ENCODE results near the gene ZBTB26.

DNA sequence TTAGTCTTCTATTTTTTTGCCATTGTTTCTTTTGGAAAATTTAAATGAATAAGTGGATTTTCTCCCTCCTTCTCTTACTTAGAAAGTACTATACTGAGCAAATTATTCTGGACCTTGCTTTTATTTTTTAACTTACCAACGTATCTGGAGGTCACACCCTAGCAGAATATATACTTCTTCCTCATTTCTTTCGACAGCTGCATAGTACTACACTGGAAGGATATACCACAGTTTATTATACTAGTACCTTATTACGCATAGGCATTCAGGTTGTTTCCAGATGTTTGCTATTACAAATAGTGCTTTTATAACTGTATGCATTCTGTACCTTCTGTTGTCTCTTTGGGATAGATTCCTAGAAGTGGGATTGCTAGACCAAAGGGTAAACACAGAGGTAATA, 42.8 kb downstream of the ZBTB26 start:
- TF ChIP-seq, protein P1, sequence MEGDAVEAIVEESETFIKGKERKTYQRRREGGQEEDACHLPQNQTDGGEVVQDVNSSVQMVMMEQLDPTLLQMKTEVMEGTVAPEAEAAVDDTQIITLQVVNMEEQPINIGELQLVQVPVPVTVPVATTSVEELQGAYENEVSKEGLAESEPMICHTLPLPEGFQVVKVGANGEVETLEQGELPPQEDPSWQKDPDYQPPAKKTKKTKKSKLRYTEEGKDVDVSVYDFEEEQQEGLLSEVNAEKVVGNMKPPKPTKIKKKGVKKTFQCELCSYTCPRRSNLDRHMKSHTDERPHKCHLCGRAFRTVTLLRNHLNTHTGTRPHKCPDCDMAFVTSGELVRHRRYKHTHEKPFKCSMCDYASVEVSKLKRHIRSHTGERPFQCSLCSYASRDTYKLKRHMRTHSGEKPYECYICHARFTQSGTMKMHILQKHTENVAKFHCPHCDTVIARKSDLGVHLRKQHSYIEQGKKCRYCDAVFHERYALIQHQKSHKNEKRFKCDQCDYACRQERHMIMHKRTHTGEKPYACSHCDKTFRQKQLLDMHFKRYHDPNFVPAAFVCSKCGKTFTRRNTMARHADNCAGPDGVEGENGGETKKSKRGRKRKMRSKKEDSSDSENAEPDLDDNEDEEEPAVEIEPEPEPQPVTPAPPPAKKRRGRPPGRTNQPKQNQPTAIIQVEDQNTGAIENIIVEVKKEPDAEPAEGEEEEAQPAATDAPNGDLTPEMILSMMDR (IDR thresholded peaks at IDR 0.05), result no peak
- TF ChIP-seq POLR2AphosphoS5 (IDR thresholded peaks at IDR 0.05; ENCODE audit: low read depth, low read length), result no peak
- TF ChIP-seq SIN3A (IDR thresholded peaks at IDR 0.05; ENCODE audit: borderline replicate concordance, insufficient read depth, low read depth, low read length), result no peak
